Progenitor cell of endocrine pancreas (in vitro differentiated cells): ENCODE measurements around the gene TMEM171. TPM values are rescaled to one million over a fixed set of nuclear protein-coding genes. Genes with fewer than 3 reads are reported as not detected.

ENCODE experiments used
- DNase-seq: peaks from one replicate; pipeline ENCODE4 v3.0.0; 2021; ENCODE audit warnings: low spot score; ENCODE audit not compliant: unreplicated experiment
- H3K27ac Mint-ChIP-seq: 2 replicates; pipeline ENCODE4 v1.8.0; 2021; ENCODE audit warnings: mild to moderate bottlenecking, moderate library complexity, mixed read lengths
- H3K27me3 Mint-ChIP-seq: 2 replicates; pipeline ENCODE4 v1.8.0; 2021; ENCODE audit warnings: mixed read lengths
- H3K36me3 Mint-ChIP-seq: 2 replicates; pipeline ENCODE4 v1.8.0; 2022; ENCODE audit warnings: mixed read lengths; ENCODE audit not compliant: insufficient read depth
- H3K4me1 Mint-ChIP-seq: 2 replicates; pipeline ENCODE4 v1.8.0; 2021; ENCODE audit warnings: low read depth, mixed read lengths
- H3K4me3 Mint-ChIP-seq: 2 replicates; pipeline ENCODE4 v1.8.0; 2021; ENCODE audit warnings: low read depth, mild to moderate bottlenecking, moderate library complexity, mixed read lengths
- H3K9me3 Mint-ChIP-seq: 2 replicates; pipeline ENCODE4 v1.8.0; 2021; ENCODE audit warnings: low read depth, mixed read lengths
- CTCF ChIP-seq: fragments of 200-600 bp; sonication (generic); IDR thresholded peaks from one replicate; pipeline ENCODE4 v1.5.0; 2021; ENCODE audit warnings: antibody characterized with exemption, mild to moderate bottlenecking; ENCODE audit not compliant: unreplicated experiment
- total RNA-seq: library from RNA; stranded (reverse); gene quantifications from 2 replicates; pipeline ENCODE4 v1.2.1, GENCODE V29; 2021

TMEM171 gene
- total RNA-seq, 1 donor from 2014 or later = 7.1 TPM

- Mint-ChIP-seq H3K27ac (no peak overlapping the region), H3K4me3 (no peak overlapping the region), H3K9me3 (peaks cover 4% of the 10 kb centered on the region), H3K27me3 (peaks cover 4% of the 10 kb centered on the region), H3K36me3 (peaks cover 1% of the 10 kb centered on the region), H3K4me1 (peaks cover 9% of the 10 kb centered on the region)
- DNase-seq = no peak
- no peak for TF ChIP-seq CTCF
Measured at GRCh38 chr5:73179730-73180129, 59.4 kb downstream of the TMEM171 start.

GRCh38 chr5:73180566-73180965 is 60.2 kb downstream of the TMEM171 start:
- peaks cover 9% of the 10 kb centered on the region for H3K4me1 Mint-ChIP-seq
- H3K36me3 Mint-ChIP-seq = peaks cover 3% of the 10 kb centered on the region
- peaks cover 3% of the 10 kb centered on the region for H3K27me3 Mint-ChIP-seq
- no peak for DNase-seq
- H3K4me3 Mint-ChIP-seq = no peak overlapping the region
- no peak for TF ChIP-seq CTCF
- H3K27ac Mint-ChIP-seq = no peak overlapping the region
- H3K9me3 Mint-ChIP-seq = peaks cover 7% of the 10 kb centered on the region

Other genes starting within 250 kb of the TMEM171 start
- 23.6 and 30.2 TPM in 2 replicates for gene FCHO2, start 164.5 kb upstream of the TMEM171 start, total RNA-seq
- not detected in 2 replicates for gene TMEM174, start 52.6 kb downstream of the TMEM171 start, total RNA-seq